Subcutaneous adipose tissue (tissue), 4 donors: ENCODE measurements around the gene NAGPA. TPM values are rescaled to one million over a fixed set of nuclear protein-coding genes. Genes with fewer than 3 reads are reported as not detected.

Source experiments
- CTCF ChIP-seq: fragments of 450-650 bp; IDR thresholded peaks from one replicate; pipeline ENCODE4 v1.5.1; 2016; ENCODE audit warnings: low read depth, mild to moderate bottlenecking, control low read depth, antibody characterized with exemption, moderate library complexity
- total RNA-seq, 4 donors: library from RNA; depleted of rRNA; stranded (reverse); fragments of >200 nt; gene quantifications; one replicate each; pipeline ENCODE4 v1.1.0, GENCODE V29; 2016

Gene NAGPA
- total RNA-seq, 4 donors from 2014 or later: 5.9 to 37.9 (median 30.1) TPM

DNA sequence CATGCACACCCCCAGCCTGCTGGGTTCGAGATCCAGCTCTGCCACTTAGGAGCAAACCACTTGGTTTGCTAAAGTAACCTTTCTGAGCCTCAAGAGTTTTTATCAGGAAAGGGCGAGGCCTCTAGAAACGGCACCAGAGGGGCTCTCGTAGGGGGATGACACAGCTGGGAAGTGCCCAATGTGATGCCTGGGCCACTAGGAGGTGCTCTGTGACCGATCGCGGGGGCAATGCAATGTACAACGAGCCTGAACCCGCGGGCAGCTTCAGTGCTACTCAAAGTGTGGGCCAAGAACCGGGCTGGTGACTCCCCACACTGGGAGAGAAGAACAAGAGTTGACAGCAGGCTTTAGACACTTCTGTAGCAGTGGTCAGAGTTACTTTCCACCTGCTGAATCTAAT lies 22.6 kb upstream of the NAGPA start:
- TF ChIP-seq CTCF: no peak

DNA sequence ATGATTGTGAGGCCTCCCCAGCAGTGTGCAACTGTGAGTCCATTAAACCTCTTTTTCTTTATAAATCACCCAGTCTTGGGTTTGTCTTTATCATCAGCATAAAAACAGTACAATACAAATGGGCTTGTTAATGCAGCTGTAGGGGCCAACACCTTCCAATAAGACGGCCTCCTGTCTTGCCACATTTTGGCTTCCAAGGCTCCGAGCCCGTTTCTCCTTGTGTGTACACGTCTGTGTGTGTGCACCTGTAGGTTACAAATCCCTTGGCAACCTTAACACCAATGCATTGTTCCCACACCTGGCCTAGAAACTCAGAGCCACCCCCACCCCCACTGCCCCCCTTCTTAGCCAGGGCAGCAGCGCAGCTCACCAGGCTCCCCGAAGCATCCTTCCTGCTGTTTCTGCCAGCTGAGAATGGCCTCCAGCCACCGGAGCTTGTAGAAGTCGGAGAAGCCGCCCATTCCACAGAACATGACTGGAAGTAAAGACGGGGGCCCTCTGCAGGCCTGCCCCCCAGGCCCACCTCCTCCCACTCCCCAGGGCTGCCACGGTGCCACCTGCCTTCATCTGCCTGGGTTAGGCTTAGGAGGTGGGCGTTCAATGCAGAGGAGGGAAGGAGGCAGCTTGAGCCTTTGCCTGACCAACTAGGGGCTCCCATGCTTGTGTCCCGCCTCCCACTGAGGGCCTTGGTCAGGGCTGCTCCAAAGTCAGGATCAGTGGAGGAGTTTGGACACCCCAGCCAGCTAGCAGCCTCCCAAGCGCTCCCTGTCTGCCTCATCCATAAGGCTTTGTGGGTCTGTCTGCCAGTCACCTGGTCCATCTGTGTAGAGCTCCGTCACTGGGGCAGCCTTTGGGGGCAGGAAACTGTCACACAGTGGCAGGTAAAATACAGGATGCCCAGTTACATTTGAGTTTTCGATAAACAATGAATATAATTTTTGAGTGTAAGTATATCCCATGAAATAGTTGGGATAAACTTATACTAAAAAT lies 21.4 kb upstream of the NAGPA start:
- no peak for TF ChIP-seq CTCF

DNA sequence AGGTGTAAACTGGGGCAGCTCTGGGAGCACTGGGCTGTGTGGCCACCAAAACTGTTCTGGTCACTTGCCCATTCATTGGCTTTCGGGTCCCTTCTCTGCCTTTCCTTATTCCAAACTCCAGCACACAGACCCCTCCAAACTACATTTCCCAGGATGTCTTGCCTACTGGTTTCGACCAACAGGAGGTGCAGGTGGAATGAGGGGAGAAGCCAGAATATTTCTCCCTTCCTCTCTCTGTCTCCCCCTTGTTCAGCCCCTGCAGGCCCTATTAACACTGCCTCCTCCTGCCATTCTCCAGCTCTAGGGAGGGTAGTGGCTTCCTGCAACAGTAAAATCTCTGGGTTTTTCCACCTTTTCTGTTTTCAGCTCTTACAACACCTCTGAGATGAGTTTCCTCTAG lies 13.2 kb upstream of the NAGPA start:
- no peak for TF ChIP-seq CTCF

- TF ChIP-seq CTCF: no peak
Observed at GRCh38 chr16:5045499-5046115, 11.9 kb upstream of the NAGPA start.

GRCh38 chr16:5044011-5044540 lies 10.3 kb upstream of the NAGPA start:
- no peak for TF ChIP-seq CTCF

GRCh38 chr16:5042574-5043171 lies 8.9 kb upstream of the NAGPA start:
- no peak for TF ChIP-seq CTCF
